Measurements from ENCODE around the gene PRAMEF4. TPM values are rescaled to one million over a fixed set of nuclear protein-coding genes. Genes with fewer than 3 reads are reported as not detected.
"Not testable (repeated sequence)": the region's sequence is repeated elsewhere in the genome, so short reads cannot be mapped to it uniquely, and the experiment has no call there.

PRAMEF4 gene
- not detected in 2 replicates for total RNA-seq (2014; rRNA removed; shearing (Covaris generic))

DNA sequence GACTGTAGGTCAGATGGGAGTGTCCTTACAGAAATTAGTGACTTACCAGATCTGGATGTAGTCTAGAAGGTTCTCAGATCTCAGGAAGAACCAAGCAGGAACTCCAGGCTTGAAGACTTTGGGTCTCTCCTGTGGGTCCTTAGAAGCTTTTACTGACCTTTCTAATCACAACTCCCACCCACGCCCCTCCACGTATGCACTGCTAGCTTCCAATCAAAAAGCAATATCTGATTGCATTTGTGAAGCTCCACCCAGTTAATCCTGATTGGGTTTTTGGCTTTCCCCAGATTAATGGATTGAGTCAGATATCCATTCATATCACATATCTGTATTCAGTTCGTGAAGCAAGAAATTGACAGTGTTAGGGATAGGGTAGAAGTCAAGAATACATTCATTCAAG lies at the start of gene PRAMEF4:
Gene PRAMEF4 (minus strand): TSS at position 101 of the 400 bp plus-strand sequence. CDS start 2,807 bp downstream, outside the sequence.
- not testable (repeated sequence) for DNase-seq (ENCODE audit: low spot score)

DNA sequence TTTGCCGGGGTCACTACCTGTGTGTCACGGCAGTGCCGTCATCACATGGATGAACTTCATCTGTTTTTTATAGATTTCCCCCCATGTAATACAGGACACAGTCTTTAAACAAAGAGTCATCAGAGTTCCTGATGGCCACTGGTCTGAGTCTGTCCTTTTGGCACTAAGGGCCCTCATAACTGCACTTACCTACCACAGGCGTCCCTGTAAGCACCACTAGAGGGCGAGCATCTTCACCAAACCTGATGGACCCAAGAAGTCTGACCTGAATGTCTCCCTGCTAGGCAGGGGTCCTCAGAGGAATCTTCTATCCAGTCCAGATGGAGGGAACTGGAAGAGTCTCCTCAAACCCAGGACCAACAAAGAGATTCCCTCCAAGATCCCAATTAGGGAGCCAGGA lies 38.4 kb upstream of the PRAMEF4 start:
- not testable (repeated sequence) for DNase-seq (ENCODE audit: low spot score)

DNA sequence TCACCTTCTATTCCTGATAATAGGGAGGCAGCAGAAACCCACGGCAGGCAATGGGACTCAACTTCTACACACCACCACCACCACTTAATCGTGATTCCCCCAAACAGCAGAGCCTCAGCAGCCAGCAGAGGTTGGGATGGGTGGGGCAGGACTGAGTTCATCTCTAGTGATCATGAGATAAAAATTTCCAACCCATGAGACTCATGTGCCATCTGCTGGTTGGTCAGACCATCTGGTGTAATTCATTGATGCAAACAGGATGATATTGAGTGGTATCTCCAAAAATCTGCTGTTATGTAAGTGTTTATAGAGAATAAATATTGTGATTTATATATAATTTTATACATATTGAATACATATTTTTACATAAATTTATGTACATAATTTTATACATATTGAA lies 35.7 kb upstream of the PRAMEF4 start:
- DNase-seq (ENCODE audit: low spot score): not testable (repeated sequence)

DNA sequence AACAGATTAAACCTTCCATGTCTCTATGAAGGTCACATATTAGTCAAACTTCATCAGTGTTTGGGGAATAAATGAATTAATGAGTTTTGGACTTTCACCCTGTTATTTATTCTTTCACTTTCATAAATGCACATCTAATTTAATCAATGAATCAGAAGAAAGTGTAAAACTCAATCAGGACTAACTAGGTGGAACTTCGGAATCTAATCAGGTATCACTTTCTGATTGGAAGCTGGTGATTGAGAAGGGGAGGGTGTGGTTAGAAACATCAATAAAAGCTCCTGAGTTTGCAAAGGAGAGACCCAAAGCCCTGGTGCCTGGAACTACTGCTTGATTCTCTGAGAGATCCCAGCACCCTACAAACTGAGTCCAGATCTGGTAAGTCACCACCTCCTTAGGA lies 30.3 kb upstream of the PRAMEF4 start, which contains the start of gene PRAMEF7:
Gene PRAMEF7 (plus strand): TSS at position 301 of the 400 bp plus-strand sequence. CDS start 1,083 bp downstream, outside the sequence.
- not testable (repeated sequence) for DNase-seq (ENCODE audit: low spot score)

DNA sequence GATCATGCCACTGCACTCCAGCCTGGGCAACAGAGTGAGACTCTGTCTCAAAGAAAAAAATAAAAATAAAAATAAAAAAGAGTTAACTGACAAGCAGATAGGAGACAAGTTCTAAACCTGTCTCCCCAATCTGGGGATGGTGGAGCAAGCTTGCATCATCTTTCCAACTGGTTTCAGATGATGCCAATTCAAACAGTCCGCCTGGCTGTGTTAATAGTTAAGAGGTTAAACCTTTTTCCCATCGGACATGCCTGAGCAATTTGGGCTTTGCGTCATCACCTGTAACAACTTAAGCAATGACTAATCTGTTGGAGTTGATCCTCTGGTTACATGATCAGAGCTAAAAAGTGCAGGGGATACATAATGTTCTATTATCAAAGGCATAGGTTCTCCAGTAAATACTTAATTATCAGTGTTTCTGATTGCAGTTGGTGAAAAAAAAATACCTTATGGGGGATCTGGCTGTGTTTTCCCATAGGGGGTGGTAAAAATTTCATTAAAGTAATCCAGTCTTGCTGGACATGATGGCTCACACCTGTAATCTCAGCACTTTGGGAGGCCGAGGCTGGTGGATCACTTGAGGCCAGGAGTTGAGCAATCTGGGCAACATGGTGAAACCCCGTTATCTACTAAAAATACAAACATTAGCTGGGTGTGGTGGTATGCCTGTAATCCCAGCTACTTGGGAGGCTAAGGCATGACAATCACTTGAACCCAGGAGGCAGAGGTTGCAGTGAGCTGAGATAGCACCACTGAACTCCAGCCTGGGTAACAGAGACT lies 18.0 kb upstream of the PRAMEF4 start:
- DNase-seq (ENCODE audit: low spot score): not testable (repeated sequence)

DNA sequence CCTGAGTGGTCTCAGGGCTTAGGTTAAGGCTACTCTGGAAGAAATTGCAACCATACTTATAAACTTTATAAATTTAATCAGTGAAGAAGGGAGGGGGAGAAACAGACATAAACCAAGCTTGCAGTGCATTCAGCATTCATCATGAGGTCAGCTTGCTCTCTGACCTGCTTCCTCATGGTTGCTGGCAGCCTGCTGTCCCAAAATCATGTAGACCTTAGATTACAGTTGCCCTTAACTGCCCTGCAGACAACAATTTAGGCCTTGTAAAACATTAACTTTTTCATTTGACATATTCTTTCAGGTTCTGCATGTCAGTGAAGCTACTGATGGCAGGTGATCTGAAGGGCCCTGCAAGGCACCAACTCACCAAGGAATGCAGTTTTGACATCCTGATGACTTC lies 13.2 kb upstream of the PRAMEF4 start:
- not testable (repeated sequence) for DNase-seq (ENCODE audit: low spot score)

- DNase-seq (ENCODE audit: low spot score): not testable (repeated sequence)
Measured at GRCh38 chr1:12898170-12898569, 12.2 kb upstream of the PRAMEF4 start, which contains the start of gene PRAMEF10. PRAMEF10 (minus strand) TSS chr1:12898270; CDS start chr1:12895847, 2,423 bp downstream.

- DNase-seq (ENCODE audit: low spot score): not testable (repeated sequence)
Measured at GRCh38 chr1:12878453-12878852, 7.5 kb downstream of the PRAMEF4 start.

GRCh38 chr1:12863131-12863880 lies 22.7 kb downstream of the PRAMEF4 start:
- DNase-seq (ENCODE audit: low spot score): not testable (repeated sequence)

DNA sequence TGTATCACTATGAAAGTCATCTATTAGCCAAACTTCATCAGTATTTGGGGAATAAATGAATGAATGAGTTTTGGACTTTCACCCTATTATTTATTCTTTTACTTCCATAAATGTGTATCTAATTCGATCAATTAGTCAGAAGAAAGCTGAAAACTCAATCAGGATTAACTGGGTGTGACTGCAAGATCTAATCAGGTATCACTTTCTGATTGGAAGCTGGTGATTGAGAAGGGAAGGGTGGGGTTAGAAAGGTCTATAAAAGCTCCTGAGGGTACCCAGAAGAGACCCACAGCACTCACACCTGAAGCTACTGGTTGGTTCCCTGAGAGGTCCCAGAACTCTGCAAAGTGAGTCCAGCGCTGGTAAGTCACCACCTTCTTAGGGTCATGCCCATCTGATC lies 29.2 kb downstream of the PRAMEF4 start, which contains the start of gene PRAMEF2:
Gene PRAMEF2 (plus strand): TSS at position 301 of the 400 bp plus-strand sequence. CDS start 1,924 bp downstream, outside the sequence.
- DNase-seq (ENCODE audit: low spot score): not testable (repeated sequence)

GRCh38 chr1:12851779-12852178 lies 34.2 kb downstream of the PRAMEF4 start:
- DNase-seq (ENCODE audit: low spot score): peak; percentile 73

- DNase-seq (ENCODE audit: low spot score): not testable (repeated sequence)
Measured at GRCh38 chr1:12848620-12849019, 37.4 kb downstream of the PRAMEF4 start, which contains the start of gene HNRNPCL1. HNRNPCL1 (minus strand) TSS chr1:12848720; CDS start chr1:12848289, 431 bp downstream.

GRCh38 chr1:12833251-12833650 lies 52.8 kb downstream of the PRAMEF4 start:
- DNase-seq (ENCODE audit: low spot score): not testable (repeated sequence)

- DNase-seq (ENCODE audit: low spot score): not testable (repeated sequence)
Measured at GRCh38 chr1:12831310-12831709, 54.7 kb downstream of the PRAMEF4 start, which contains the start of gene PRAMEF11. PRAMEF11 (minus strand) TSS chr1:12831410; CDS start chr1:12828789, 2,621 bp downstream.

Other genes starting within 250 kb of the PRAMEF4 start
- not detected in 2 replicates for gene AADACL4, start 242.1 kb downstream of the PRAMEF4 start, total RNA-seq (2014; rRNA removed; shearing (Covaris generic))
- not detected in 2 replicates for gene AADACL3, start 170.1 kb downstream of the PRAMEF4 start, total RNA-seq (2014; rRNA removed; shearing (Covaris generic))
- gene CFAP107, start 140.0 kb downstream of the PRAMEF4 start, total RNA-seq (2014; rRNA removed; shearing (Covaris generic)): not detected in 2 replicates
- not detected in 2 replicates for gene PRAMEF12, start 112.5 kb downstream of the PRAMEF4 start, total RNA-seq (2014; rRNA removed; shearing (Covaris generic))
- gene PRAMEF1, start 94.8 kb downstream of the PRAMEF4 start, total RNA-seq (2014; rRNA removed; shearing (Covaris generic)): not detected in 2 replicates
- gene PRAMEF11, start 54.8 kb downstream of the PRAMEF4 start, total RNA-seq (2014; rRNA removed; shearing (Covaris generic)): not detected in 2 replicates
- gene HNRNPCL1, start 37.5 kb downstream of the PRAMEF4 start, total RNA-seq (2014; rRNA removed; shearing (Covaris generic)): not detected in 2 replicates
- gene PRAMEF2, start 29.1 kb downstream of the PRAMEF4 start, total RNA-seq (2014; rRNA removed; shearing (Covaris generic)): not detected in 2 replicates
- gene PRAMEF10, start 12.1 kb upstream of the PRAMEF4 start, total RNA-seq (2014; rRNA removed; shearing (Covaris generic)): not detected in 2 replicates
- gene PRAMEF7, start 30.4 kb upstream of the PRAMEF4 start, total RNA-seq (2014; rRNA removed; shearing (Covaris generic)): not detected in 2 replicates
- gene PRAMEF6, start 61.4 kb upstream of the PRAMEF4 start, total RNA-seq (2014; rRNA removed; shearing (Covaris generic)): not detected in 2 replicates
- not detected in 2 replicates for gene PRAMEF27, start 170.4 kb upstream of the PRAMEF4 start, total RNA-seq (2014; rRNA removed; shearing (Covaris generic))
- not detected in 2 replicates for gene HNRNPCL3, start 174.6 kb upstream of the PRAMEF4 start, total RNA-seq (2014; rRNA removed; shearing (Covaris generic))
- gene PRAMEF25, start 184.6 kb upstream of the PRAMEF4 start, total RNA-seq (2014; rRNA removed; shearing (Covaris generic)): not detected in 2 replicates
- gene HNRNPCL2, start 230.7 kb upstream of the PRAMEF4 start, total RNA-seq (2014; rRNA removed; shearing (Covaris generic)): not detected in 2 replicates

Measured in A172 (cell line).